ENCODE data around the gene LBH.

LBH gene

DNA sequence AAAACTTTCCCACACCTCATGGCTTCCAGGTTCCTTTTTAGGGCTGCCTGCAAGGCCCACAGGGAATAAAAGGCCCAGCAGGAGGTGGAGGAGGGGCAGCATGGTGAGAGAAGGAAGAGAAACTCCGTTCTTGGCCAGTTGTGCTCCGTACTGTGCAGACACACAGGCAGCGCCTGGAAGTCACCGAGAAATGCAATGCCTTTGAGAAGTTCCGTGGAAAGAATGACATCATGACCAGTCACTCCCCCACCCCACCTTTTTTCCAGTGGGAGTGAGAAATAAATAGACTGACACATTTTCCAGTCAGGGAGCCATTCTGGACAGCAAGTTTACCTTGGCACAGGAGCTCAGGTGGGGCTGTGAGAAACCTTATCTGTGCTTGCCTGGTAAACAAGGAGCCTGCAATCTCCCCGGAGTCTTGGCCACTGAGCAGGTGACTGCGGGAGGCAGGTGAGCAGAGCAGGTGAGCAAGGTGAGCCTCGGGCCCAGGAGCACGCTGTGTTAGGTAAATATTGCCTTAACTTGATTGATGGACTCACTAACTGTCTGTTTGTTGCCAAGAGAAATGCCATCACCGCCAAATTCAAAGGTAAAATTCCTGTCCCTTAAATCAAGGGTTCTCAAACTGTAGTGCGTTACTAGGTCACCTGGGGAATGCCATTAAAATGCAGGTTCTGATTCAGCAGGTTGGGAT is 13.5 kb upstream of the LBH start:
- DNase-seq = peak; percentile 90

DNA sequence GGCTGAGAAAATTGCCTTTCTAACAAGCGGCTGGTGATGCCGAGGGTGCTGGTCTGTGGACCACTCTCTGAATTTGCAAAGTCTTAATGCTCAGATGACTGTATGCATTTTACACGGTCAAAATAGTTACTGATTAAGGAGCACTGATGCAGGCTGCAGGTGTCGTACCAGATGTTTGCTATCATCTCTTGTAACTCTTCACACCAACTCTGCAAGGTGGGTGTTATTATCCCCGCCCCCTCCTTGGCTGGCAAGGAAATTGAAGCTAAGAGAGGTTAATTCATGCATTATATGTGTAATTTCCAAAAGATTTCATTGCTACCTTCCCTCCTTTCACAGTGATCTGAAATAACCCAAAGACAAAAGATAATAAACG is 13.0 kb upstream of the LBH start:
- DNase-seq = no peak

DNA sequence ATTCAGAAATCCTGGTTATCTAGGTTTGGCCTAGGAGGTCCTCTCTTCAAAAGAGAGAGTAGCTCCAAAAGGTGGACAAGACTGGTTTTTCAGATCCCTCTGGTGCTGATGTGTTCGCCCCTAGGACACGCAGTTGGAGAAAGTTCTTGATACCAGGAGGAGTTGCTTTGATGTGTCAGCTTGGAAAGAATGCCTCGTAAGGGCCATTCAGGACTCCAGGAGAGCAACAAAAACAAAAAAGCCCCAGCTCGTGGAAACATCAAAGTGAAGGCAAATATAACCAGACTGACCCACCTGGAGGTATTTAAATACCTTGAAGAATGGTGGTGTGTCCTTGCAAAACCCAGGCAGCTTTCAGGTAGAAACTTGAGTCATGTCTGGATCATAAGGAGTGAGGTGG is 12.5 kb upstream of the LBH start:
- DNase-seq = no peak

DNA sequence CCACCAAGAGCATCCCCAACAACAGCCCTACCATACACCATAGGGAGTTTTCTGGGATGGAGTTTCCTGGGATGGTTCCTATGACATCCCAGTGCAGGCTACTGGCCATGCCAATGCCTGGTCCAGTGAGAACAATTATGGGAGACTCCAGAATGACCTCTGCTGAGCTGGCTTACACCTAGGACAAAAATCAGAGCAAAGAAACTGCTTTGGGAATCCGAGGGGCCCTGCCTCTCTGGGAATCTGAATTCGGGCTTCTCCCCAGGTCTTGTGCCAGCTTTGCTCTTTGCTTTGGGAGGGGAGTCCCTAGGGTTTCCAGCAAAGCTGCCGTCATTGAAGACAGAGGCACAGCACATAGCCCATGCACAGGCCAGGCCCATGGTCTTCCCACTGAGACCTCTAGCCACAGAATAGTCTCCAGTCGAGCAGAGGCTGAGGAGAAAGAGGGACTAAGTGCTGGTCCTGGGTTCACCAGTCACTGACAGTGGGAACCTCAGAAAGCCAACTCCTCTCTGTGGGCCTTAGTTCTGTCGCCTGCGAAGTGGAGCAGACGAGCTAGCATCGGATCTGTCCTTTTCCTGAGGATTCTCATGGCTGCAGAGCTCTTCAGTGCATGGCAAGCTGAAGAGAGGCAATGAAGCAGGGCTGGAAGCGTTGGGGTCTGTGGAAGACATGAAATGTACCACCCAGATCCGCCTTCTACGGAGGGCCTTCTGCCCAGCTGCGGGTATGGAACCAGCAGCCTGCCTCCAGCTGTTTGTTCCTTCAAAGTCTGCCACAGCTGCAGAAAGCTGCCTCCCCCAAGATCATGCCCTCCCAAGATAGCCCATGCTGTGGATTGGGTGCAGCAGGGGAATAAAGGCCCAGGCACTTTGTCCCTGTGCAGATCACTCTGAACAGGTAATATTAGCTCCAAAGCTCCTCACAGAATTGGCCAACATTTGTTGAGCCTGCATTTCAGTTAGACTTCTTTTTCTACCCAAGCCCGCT is 11.2 kb upstream of the LBH start:
- no peak for DNase-seq

GRCh38 chr2:30221531-30221930 is 9.8 kb upstream of the LBH start:
- DNase-seq = no peak

GRCh38 chr2:30222031-30222430 is 9.3 kb upstream of the LBH start:
- DNase-seq = no peak

- no peak for DNase-seq
Measured at GRCh38 chr2:30222636-30223360, 8.5 kb upstream of the LBH start.

- no peak for DNase-seq
Measured at GRCh38 chr2:30223413-30223874, 7.9 kb upstream of the LBH start.

GRCh38 chr2:30224151-30224550 is 7.2 kb upstream of the LBH start:
- no peak for DNase-seq

GRCh38 chr2:30225131-30225762 is 6.1 kb upstream of the LBH start:
- no peak for DNase-seq

GRCh38 chr2:30226144-30227032 is 4.9 kb upstream of the LBH start:
- DNase-seq = no peak

DNA sequence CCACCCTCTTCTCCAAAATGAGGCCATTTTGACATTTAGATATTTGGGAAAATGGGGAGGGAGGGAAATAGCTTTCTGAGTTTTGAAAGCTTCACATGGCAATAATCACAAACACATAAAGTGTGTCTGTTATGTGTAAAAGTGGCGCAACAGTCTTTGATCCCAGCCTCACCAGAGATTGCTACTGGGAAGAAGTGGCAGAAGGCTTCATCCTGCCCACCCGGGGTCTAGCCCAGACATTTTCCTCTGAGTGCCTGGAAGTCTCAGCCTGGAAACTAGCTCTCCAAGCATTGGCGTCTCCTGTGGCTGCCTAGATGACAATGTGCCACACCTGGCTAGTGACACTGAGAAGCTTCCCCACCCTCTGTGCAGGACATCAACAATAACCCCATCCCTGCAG is 1.7 kb upstream of the LBH start:
- no peak for DNase-seq

DNA sequence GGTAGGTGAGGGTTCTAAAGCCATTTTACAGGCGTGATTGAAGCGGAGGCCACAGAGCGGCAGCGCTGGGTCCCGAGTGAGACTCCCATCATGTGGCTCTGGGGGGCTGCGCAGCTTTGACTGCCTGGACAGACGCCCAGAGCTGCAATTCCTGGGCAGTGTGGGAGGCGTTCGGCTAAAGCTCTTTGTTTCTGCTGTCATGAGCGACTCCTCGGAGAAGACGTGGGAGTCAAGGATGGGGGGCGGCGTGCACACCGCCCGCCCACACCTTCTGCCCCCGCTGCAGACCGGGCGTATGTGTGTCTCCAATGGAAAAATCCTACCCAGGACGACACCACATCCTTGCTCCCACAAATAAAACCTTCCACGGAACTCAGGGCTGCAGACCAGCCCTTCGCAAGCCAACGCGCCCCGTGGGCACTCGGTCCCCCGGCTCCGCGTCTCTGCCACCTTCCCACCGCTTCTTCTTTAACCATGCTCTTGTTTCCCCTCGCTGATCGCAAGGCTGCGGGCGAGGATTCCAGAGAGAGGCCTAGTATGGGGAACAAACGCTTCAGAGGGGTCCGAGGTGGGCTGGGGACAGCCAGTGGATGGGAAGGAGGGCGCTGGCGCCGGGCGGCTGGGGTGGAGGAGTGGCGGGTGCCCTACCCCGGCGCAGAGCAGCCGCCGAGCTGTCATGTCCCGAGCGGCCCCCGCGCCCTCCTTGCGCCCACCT is 680 bp upstream of the LBH start:
- no peak for DNase-seq

GRCh38 chr2:30231996-30232800 is 864 bp downstream of the LBH start:
- DNase-seq = no peak

DNA sequence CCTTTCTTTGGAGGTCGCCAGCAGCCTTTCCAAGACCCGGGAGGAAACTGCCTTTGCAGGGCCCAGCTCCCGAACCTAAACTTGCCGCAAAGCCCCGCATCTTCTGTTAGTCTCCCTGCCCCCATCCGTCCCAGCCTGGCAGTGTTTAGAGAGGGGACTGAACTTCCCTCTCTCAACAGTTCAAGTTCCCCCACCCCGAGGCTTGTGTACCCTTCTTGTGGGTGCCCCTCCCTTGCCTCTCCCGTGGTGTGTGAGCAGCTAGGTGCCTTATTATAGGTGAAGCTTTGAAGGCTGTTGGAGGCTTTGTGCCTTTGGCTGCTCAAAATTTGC is 1.4 kb downstream of the LBH start:
- no peak for DNase-seq

GRCh38 chr2:30233271-30234009 is 2.1 kb downstream of the LBH start:
- no peak for DNase-seq

GRCh38 chr2:30234180-30234971 is 3.0 kb downstream of the LBH start:
- DNase-seq = no peak

DNA sequence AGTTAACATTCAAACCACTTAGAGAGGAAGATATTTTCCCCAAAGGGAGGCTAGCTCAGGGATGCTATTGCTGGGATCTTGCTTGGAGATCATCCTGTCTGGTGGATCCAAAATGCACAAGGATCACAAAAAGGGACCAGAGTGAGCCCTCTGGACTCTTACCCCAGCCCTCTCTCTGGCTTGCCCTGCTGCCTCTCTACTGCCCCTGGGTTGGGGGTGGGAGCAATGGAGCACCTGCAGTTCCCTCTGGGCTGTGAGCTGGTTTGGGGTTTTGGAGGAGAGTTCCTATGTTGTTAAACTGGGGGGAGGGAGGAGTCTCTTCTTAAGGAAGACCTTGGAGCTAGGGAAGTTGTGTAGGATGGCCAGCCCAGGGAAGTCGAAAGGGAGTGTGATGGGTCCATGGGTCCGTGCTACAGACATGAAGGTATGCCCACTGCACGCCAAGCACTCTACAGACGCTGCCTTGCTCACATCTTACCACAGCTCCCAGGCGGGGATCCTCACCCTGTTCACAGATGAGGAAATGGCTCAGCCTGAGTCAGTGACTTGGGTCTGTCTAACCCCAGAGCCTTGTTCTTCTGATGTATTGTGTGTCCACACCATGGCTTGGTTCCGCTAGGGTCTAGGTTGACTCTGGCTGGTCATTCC is 3.8 kb downstream of the LBH start:
- DNase-seq = no peak

All from COR-L47 (cell line).